HG03520 (cell line): Measurements from ENCODE around the gene CDC42BPB.

Experiments
- ATAC-seq: cut with Tn5 transposase; IDR thresholded peaks from one replicate; pipeline ENCODE4 v1.9.1; 2021; ENCODE audit warnings: mild to moderate bottlenecking, moderate library complexity; ENCODE audit not compliant: unreplicated experiment

The CDC42BPB gene

DNA sequence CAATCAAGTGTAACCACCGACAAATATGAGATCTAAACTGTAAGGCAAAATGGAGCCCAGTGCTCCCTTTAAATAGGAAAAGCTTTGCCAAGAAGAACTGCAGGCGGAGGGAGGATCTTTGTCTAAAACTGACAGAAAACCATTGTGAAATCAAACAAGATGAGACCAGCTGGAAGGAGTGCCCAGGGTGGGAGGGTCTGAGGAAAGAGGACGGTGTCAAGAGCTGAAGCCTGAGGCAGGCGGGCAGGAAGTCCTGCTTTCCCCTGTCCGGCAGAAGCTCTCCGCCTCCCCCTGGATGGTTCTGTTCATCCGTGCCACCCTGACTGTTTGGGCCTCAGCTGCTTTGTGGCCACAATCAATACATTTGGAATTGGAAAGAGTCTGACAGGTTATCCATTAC lies 37.5 kb downstream of the CDC42BPB start:
- ATAC-seq, result no peak

DNA sequence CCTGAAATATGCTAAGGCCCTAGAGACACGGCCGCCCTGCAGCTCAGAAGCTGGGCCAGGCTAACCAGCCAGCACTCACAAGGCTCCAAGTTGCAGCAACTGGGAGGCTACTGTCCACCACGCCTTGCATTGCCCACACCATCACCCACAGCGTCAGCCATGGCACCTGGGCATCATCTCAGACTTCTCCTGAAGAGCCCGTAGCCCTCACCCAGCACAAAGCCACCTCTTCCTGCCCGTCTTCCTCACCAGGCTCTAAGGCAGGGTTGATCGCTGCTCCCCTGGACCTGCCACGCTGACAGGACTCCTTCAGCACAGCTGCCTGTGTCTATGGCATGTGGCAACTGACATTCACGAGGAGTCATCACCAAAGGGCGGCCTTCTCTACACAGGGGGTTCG lies 38.1 kb downstream of the CDC42BPB start:
- no peak for ATAC-seq

DNA sequence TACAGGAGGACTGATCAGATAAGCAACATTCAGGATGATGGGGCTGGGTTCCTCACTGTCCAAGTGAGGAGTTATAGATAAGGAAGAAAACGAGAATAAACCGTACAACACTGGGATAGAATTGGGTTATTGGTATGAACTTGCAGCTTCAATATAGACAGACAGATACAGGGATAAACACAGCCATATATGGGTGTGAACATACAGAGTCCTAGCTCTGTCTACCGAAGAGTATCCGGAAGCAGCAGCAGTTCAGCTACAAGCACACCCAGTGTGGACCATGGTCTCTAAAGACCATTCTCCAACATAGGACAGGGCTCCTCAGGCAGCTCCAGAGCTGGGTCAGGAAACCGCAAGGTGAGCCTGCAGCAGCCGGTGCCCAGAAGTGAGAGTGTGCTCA lies 40.8 kb downstream of the CDC42BPB start:
- ATAC-seq, result no peak

DNA sequence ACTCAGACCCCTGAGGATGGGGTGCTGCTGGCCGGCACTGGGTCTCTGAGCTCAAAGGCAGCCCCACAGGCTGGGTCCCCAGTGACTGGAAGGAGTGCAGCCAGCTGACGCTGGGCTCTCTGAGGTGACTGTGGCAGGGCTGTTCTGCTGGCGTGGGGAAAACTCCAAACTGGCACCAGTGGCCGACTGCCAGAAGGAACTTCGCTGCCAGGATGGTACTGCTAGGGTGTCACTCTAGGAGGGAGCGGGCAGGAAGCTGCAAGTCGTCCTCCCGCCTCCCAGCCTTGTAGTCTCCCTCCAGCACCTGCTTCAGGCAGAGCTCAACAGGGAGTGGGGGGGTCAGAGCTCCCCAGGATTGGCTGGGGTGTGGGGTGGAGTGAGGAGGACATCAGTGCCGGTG lies 41.3 kb downstream of the CDC42BPB start:
- no peak for ATAC-seq

DNA sequence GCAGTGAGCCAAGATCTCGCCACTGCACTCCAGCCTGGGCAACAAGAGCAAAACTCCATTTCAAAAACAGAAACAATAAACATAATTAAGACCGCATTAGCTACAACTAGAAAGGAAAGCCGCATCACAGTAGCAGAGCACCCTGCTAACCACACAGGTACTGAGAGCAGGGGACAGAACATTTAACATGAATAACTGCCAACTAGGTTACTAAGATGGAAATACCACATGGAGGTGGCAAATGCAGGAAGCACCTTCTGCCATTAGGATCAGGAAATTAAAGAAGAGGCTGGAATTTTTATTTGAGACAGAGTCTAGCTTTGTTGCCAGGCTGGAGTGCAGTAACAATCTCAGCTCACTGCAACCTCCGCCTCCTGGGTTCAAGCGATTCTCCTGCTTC lies 41.9 kb downstream of the CDC42BPB start:
- ATAC-seq, result no peak

DNA sequence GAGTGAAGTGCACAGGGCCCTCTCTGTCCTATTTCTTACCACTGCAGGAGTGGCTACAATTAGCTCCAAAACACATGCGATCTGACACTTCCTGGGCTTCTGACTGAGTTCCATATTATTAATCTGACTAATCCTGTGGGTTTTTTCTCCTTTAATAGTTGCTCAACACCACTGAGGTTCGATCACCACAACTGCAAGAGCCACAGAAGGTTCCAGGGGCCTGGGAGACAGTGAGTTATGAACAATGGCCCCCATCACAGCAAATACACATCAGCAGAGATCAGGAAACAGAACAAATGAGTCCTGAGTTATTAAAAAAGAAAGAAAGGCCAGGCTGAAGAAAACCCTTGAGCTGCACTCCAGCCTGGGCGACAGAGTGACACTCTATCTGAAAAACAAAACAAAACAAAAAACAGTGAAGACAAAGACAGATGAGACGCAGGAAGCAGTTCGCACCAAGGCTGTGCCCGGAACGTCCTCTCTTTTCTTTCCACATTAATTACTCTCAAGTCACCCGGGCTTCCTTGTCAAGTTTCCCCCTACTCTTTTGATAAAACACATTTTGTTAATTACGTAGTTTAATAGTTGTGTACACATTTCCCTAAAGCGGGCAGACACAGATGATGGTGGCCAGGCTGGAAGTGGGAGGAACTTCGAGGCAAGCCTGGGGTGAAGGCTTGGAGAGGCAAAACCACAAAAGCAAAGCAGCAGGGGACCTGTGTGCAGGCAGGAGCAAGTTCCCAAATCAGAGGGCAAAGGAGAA lies 42.7 kb downstream of the CDC42BPB start:
- ATAC-seq, result no peak

DNA sequence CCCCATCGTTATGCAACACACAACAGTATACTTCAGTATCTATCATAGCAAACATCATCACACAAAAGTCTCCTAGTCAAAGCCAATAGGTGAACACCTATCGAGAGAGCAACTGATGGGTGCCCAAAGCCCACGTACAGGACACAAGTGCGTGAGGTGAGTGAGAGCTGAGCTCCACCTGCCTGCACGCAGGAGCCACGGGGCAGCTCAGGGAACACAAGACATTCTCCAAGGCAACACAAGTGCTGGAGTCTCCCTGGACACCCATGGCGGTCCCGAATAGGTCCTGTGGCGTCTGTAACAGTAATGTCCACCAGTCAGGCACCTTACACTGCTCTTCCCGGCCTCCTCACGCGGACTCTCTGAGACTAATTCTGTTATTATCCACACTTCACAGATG lies 44.3 kb downstream of the CDC42BPB start:
- ATAC-seq, result no peak

DNA sequence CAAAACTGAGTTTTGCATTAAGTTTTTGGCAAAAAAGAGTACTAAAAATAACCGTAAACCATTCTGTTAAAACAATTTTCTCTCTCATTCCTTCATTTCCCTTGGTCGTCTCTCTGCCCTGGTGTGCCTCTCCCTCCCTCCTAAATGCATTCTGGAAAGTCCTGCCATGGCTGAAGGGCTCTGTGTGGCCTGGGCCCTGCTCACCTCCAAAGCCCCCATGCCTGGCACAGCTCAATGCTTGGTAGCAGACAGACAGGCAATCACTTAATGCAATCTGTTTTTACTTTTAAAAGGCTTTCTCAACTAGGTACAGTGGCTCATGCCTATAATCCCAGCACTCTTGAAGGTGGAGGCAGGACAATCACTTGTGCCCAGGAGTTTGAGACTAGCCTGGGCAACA lies 47.8 kb downstream of the CDC42BPB start:
- ATAC-seq, result no peak

DNA sequence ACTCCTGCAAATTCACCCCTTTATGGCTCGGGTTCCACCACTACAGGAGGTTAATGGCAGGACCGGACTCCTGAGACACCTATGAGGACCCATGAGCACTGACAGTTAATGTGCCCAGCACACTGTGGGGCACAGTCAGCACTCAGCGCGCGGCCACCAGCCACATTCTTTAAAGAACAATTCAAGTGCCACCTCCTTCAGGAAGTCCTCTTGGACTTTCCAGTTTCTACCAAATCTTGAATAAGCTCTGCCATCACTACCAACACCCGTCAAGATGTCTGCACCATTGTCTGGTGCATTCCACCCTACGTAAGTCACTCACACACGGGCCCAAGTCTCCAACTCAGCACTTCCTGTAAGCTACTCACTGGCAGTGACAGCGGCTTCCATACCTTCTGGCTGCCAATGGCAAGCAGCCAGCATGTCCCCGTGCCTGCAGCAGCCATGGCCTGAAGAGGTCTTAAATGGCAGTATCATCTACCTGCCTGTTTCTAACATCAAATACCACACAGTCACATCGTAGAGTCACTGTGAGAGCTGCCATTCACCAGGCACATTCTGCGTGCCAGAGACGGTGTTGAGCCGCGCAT lies 48.5 kb downstream of the CDC42BPB start:
- ATAC-seq, result no peak

DNA sequence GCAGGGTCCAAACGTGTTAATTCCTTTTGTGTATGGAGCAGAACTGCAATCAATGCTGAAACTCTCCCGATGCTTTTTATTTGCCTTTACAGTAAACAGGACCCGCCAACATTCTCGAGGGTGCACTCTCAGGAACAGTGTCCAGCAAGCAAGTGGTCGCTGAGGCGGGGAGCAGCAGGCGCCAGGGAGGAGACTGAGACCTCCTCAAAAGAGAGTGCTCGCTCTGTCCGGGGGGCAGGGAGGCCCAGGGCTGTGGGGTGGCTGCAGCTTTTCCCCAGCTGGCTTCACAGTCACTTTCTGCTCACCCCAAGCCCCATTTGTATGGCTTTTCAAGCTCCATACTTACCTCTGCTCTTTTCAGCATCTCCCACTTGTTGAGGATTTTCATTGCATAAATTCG lies 49.2 kb downstream of the CDC42BPB start:
- no peak for ATAC-seq

DNA sequence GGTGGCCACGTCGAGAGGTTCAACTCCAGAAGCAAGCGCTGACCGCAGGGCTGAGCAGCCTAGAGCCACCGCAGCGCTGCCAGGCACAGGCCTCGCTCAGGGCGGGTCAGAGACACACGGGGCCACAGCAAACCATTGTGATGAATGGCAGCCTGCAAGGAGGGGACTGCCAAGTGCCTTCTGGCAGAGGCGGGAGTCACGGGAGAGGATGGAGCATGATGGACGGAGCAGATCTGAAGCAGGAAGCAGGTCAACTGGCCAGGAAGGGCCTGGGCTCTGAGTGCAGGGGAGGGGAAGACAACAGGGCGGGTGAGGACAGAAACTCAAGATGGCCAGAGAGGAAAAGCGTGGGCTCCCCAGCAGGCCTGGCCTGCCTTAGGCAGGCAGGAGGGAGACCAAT lies 49.8 kb downstream of the CDC42BPB start:
- no peak for ATAC-seq

DNA sequence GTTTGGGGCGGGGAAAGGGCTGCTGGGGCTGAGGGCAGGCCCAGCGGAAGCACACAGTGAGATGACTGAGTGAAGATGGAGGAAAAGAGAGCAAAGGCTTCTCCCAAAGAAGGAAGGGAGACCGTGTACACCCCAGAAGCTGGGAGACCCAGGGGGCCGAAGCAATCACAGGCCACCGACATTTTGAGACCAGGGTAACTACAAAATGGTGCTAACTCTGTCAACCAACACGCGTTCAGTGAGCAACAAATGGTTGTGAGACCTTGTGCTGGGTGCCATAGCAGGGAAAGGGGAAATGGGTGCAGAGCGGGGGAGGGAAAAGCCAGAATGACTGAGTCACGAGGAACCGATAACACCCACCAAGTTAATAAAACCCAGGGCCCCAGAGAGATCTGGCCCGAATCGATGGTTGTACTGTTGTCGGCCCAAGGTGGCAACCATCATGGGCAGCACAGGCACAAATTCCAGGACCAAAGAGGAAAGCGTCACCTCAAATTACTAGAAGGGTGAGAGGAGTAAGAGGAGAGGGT lies 50.3 kb downstream of the CDC42BPB start:
- no peak for ATAC-seq

DNA sequence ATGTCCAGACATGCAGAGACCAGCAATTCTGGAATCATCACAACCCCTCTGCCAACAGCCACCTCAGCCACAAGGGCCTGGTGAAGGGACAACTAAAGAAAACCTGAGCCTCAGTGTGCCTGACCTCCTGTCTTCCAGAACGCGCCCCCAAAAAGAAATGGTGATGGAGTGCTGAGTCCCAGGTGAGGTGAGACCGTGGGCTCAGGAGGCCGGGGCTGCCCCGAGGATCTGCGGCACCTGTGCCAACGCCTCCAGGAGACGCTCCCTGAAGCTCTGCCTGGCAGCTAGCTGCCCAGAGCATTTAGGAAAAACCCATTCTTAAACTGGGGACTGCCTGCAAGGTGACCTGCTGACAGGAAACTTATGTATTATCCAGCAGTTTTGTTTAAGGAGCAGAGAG lies 51.2 kb downstream of the CDC42BPB start:
- ATAC-seq, result no peak

DNA sequence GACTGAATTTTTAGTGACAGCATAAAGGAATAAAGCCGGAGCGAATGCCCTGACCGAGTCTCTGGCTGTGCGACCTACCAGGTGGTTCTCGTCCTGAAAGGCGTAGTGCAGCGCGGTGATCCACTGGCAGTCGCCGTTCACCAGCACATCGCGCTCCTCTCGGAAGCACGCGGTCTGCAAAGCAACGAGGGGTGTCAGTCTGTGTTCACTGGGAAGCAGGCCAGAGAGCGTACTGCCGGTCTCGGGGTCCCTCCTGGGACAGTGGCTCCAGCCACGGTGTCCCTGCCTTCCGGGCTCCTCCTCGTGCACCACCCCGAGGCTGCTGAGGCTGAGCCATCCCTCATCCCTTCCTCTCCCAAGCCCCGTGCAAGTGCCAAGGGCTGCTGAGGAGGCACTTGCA lies 53.5 kb downstream of the CDC42BPB start:
- no peak for ATAC-seq

DNA sequence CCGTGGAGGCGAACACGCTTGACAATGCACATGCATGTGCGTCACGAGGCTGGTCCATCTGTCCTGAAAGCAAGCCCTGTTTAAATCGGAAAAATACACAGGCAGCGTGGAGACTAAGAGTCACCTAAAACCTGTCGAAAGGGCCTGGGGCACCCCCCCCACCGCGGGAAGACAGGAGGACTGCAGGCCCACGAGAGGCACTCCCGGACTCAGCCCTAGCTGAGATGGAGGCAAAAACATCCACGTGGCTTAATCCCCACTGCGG lies 54.1 kb downstream of the CDC42BPB start:
- no peak for ATAC-seq

DNA sequence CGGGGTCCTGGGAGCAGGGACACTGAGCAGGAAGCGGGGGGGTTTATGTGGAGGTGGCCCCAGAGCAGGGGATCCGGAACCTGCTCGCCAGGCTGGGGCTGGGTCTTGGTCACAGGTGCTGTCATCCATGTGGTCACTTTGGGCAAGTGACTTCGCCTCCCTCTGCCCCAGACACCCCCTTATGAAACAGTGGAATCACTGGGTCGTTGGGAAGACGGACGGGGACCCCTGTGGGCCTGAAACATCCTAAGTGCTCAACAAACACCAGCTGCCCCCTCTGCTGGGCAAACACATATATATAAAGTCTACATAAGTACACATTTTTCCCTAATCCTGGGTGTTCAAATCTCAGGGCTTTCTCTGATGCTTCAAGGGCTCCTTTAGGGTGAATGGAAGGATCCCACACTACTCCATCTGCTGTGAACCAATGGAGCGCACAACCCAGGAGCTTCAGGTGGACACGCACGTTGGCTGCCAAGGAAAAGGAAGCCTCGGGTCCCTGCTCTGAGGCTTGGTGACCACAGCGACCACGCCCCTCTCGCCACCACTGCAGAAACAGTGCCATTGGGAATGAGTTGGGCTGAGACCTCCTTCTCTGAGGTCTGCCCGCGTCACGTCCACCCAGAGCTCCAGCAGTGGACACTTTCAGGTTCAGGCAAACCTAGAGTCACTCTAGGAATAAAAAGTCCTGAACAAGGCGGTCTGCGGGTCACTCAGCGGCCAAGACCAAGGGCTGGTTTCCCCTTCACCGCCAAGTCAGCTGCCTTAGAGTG lies 54.6 kb downstream of the CDC42BPB start:
- ATAC-seq, result no peak

DNA sequence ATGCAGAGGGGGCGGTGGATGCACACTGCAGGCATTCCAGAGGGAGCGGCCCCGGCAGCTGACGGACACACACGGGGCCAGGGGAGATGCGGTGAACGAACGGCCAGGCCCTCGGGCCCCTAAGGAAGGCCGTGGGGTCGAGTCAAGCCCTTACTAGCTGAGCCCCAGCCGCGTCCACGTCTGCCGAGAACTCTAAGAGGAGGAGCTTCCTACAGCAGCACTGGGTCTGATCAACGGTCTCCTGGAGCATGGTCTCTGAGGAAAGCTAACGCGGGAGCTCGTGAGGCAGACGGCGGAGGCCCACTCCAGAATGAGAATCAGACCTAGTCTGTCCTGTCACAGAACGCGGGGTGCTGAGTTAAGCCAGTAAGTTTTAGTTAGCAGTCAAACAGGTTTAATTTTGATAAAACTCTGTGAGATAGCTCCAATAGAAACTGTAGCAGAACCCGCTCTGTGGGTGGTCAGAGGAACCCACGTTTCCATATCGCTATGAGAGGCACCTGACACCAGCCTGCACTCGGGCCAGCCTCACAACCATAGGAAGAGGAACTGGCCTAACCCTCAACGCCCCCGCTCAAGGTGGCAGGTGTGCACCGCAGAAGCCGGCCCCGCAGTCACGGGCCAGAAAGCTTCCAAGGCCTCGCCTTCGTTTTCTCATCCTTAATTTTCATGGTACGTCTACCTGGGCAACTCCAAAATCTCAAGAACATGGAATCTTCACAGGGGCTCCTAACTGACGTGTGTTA lies 55.5 kb downstream of the CDC42BPB start:
- no peak for ATAC-seq

DNA sequence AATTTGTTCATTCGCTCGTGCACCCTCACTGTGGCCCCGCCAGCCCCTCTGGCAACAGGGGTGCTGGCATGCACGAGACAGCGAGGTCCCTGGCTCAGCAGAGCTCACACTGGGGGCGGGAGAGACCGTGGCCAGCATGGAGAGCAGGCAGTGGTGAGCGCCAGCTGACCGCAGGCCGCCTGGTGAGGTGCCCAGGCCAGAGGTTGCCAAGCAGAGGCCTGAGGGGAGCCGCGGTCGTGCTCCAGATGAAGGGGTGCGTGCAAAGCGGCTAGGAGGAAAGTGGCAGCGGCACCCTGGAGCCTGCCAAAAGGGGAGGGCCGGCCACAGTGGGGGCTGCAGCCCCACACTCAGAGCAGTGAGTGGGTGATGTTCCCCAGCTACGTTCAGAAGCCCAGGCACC lies 56.1 kb downstream of the CDC42BPB start:
- ATAC-seq, result no peak

DNA sequence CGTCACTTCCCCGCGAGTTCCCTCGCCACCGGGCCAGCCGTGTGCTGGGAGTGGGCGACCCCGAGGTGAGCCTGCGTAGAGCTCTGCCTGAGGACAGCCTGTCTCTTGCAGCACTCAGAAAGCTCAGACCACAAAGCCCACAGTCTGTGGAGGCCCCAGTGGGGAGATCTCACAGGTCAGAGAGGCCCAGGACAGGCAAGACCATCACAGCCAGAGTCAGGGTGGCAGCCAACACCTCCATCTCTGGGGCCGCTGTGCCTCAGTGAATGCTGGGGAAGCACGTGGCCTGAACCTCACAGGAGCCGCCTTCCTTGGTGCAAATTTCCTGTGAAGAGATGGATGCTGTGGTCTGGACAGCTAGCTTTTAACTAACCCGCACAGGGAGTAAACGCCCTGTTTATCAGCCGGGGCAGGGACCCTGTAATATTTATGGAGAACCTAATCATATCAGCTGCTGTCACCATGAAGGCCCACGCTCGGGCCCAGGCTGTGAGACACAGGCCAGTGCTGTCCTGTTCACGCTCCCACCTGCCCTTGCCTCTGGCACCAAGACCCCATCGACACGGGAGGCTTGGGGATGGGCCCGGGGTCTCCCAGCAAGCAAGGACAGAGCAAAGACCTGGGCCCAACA lies 56.9 kb downstream of the CDC42BPB start:
- no peak for ATAC-seq

DNA sequence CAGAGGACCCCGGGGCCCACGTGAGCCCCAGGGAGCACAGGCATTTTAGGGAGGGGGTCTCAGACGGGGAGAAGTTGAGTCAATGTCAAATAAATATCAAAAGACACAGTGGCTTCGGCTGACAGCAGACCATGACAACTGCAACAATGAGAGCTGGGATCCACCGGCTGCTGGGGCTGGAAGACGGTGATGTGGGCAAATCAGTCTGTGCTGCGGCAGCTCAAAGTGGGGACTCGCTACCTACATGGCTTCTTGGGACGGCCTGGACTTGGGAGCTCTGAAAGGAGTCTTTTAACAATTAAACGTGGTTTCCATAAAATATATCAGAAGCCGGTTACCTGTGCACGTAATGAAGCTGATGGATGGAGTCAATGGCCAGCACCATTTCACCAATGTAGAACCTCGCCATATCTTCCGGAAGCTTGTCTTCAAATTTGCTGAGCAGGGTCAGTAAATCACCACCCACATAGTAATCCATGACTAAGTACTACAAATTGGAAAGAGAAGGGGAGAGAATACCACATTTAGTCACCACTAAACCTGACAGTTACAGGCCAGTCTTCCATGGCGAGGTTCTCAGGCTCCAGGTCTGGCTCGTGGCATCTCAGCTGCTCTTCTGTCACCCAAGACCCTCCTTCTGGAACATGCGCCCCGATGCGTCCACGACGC lies 58.0 kb downstream of the CDC42BPB start:
- ATAC-seq, result no peak
